Natural killer cell (primary cell): ENCODE measurements around the gene LCT. TPM values are rescaled to one million over a fixed set of nuclear protein-coding genes. Genes with fewer than 3 reads are reported as not detected.

Experiments used
- ATAC-seq, 3 donors: fragments of 150-1000 bp in 2 of 3; fragments of 200-7000 bp in 1 of 3; cut with Tn5 transposase; 1 replicate in 1 of 3; 2 replicates in 2 of 3; pipeline ENCODE4 v1.10.0; 2021; ENCODE audit warnings: mild to moderate bottlenecking in 2 of 3, moderate library complexity in 2 of 3
- DNase-seq, 2 donors: peaks; one replicate each; pipeline versions ENCODE4 v3.0.0 to v3.0.0-alpha.2; 2013 to 2021; ENCODE audit warnings: mixed read lengths in 1 of 2
- H3K27ac ChIP-seq: one replicate; pipeline ENCODE4 v1.5.1; 2013; ENCODE audit warnings: mild to moderate bottlenecking, low read length
- H3K27me3 ChIP-seq: one replicate; pipeline ENCODE4 v1.6.1; 2013; ENCODE audit warnings: low read length; ENCODE audit not compliant: control insufficient read depth, insufficient read depth
- H3K36me3 ChIP-seq: one replicate; pipeline ENCODE4 v1.6.1; 2013; ENCODE audit warnings: low read length; ENCODE audit not compliant: control insufficient read depth, insufficient read depth
- H3K4me1 ChIP-seq: one replicate; pipeline ENCODE4 v1.6.1; 2013; ENCODE audit warnings: low read length; ENCODE audit not compliant: control insufficient read depth, insufficient read depth
- H3K4me3 ChIP-seq: one replicate; pipeline ENCODE4 v1.5.1; 2013; ENCODE audit warnings: low read length
- H3K9me3 ChIP-seq: one replicate; pipeline ENCODE4 v1.6.1; 2013; ENCODE audit warnings: low read length; ENCODE audit not compliant: control insufficient read depth, insufficient read depth
- H3K27ac Mint-ChIP-seq, 2 donors: one replicate each; pipeline ENCODE4 v1.8.0; 2022; ENCODE audit warnings: mild to moderate bottlenecking in 2 of 2, mixed read lengths in 2 of 2, moderate library complexity in 1 of 2
- H3K27me3 Mint-ChIP-seq, 2 donors: one replicate each; pipeline ENCODE4 v1.8.0; 2022; ENCODE audit warnings: low read depth in 2 of 2, mixed read lengths in 2 of 2
- H3K36me3 Mint-ChIP-seq: one replicate; pipeline ENCODE4 v1.8.0; 2022; ENCODE audit warnings: mixed read lengths
- H3K4me1 Mint-ChIP-seq, 2 donors: one replicate each; pipeline ENCODE4 v1.8.0; 2022; ENCODE audit warnings: mixed read lengths in 2 of 2
- H3K4me3 Mint-ChIP-seq: one replicate; pipeline ENCODE4 v1.8.0; 2022; ENCODE audit warnings: mild to moderate bottlenecking, moderate library complexity, mixed read lengths
- H3K9me3 Mint-ChIP-seq, 2 donors: one replicate each; pipeline ENCODE4 v1.8.0; 2022; ENCODE audit warnings: mixed read lengths in 2 of 2
- CTCF ChIP-seq: fragments of 200-600 bp; IDR thresholded peaks from one replicate; pipeline ENCODE4 v1.8.0; 2022; ENCODE audit warnings: antibody characterized with exemption
- WGBS: methylation state at CpG from one replicate; pipeline ENCODE4 v1.1.7; 2013; ENCODE audit warnings: missing lambda C conversion rate; ENCODE audit not compliant: insufficient coverage; 5-methylcytosine and 5-hydroxymethylcytosine counted together
- intact Hi-C: fragments of 100-400 bp; cut with micrococcal nuclease; formaldehyde crosslinking; loops from one replicate; pipeline ENCODE4 v1.14.2; 2022
- total RNA-seq, 4 donors: library from RNA; stranded (reverse); fragments of 120-200 nt in 1 of 4; gene quantifications; one replicate each; pipeline versions ENCODE4 v1.2.3 to v1.2.4, GENCODE V29; 2013 to 2022

Gene LCT
- total RNA-seq, 3 donors from 2014 or later (not counting 1 experiment from before 2014, with no cell fraction given) = 0.05 TPM; not detected in 2

- H3K9me3 ChIP-seq = no peaks in the 10 kb centered on the region
- no peak overlapping the region for H3K27ac ChIP-seq
- H3K27me3 ChIP-seq = no peaks in the 10 kb centered on the region
- H3K36me3 ChIP-seq = no peaks in the 10 kb centered on the region
- no peak overlapping the region for H3K4me3 Mint-ChIP-seq
- no peaks in the 10 kb centered on the region for H3K9me3 Mint-ChIP-seq
- 85% methylated on average over 12 of the region's 13 CpGs for WGBS
- no peaks in the 10 kb centered on the region for H3K27me3 Mint-ChIP-seq
- ATAC-seq (no peak), DNase-seq (no peak)
- H3K36me3 Mint-ChIP-seq = no peaks in the 10 kb centered on the region
- no peaks in the 10 kb centered on the region for H3K4me1 ChIP-seq
- H3K4me1 Mint-ChIP-seq = no peaks in the 10 kb centered on the region
- no peak overlapping the region for H3K27ac Mint-ChIP-seq
- intact Hi-C loops = no loop called here
- no peak for TF ChIP-seq CTCF
- H3K4me3 ChIP-seq = no peak overlapping the region
These were observed 7.4 kb downstream of the LCT start for GRCh38 chr2:135829378-135830135.

- WGBS = 93% methylated on average over 6 of the region's 6 CpGs
- Mint-ChIP-seq H3K27ac (no peak overlapping the region), H3K4me3 (no peak overlapping the region), H3K4me1 (no peaks in the 10 kb centered on the region), H3K9me3 (no peaks in the 10 kb centered on the region), H3K27me3 (no peaks in the 10 kb centered on the region), H3K36me3 (no peaks in the 10 kb centered on the region)
- Histone ChIP-seq H3K27me3 (no peaks in the 10 kb centered on the region), H3K27ac (no peak overlapping the region), H3K4me1 (no peaks in the 10 kb centered on the region), H3K36me3 (no peaks in the 10 kb centered on the region), H3K9me3 (peaks cover 6% of the 10 kb centered on the region), H3K4me3 (no peak overlapping the region)
- ATAC-seq = no peak
- TF ChIP-seq CTCF = no peak
- DNase-seq = no peak
- intact Hi-C loops = no loop called here
These were observed 10.4 kb downstream of the LCT start for GRCh38 chr2:135826544-135826943.

GRCh38 chr2:135825550-135826176, 11.3 kb downstream of the LCT start:
- no peaks in the 10 kb centered on the region for H3K36me3 ChIP-seq
- H3K9me3 ChIP-seq = peaks cover 6% of the 10 kb centered on the region
- ATAC-seq = no peak
- Mint-ChIP-seq H3K9me3 (no peaks in the 10 kb centered on the region), H3K27me3 (no peaks in the 10 kb centered on the region), H3K4me3 (no peak overlapping the region), H3K36me3 (no peaks in the 10 kb centered on the region), H3K27ac (no peak overlapping the region), H3K4me1 (no peaks in the 10 kb centered on the region)
- intact Hi-C loops = no loop called here
- H3K4me3 ChIP-seq = no peak overlapping the region
- whole genome bisulfite sequencing = 27% methylated on average over 11 of the region's 11 CpGs
- no peaks in the 10 kb centered on the region for H3K27me3 ChIP-seq
- DNase-seq = no peak
- H3K4me1 ChIP-seq = peaks cover under 1% of the 10 kb centered on the region
- H3K27ac ChIP-seq = no peak overlapping the region
- no peak for TF ChIP-seq CTCF
